Measurements from ENCODE around the gene E2F4. TPM values are rescaled to one million over a fixed set of nuclear protein-coding genes. Genes with fewer than 3 reads are reported as not detected.
A peak's percentile ranks its signal among the peaks of the same experiment; 100 is the strongest.

Gene E2F4
- total and polyA plus RNA-seq, 5 donors, result 33.9 to 42.5 (median 39.7) TPM

- H3K4me1 ChIP-seq (ENCODE audit: control insufficient read depth, insufficient read depth, low read length), result no peaks in the 10 kb centered on the region
- ATAC-seq (no peak), DNase-seq (no peak)
- H3K27me3 ChIP-seq (ENCODE audit: control insufficient read depth, insufficient read depth), result no peaks in the 10 kb centered on the region
- intact Hi-C loops (cut with DNase I), result no loop called here
- 74% methylated on average over 4 of the region's 4 CpGs for WGBS
- no peaks in the 10 kb centered on the region for H3K9me3 ChIP-seq (ENCODE audit: control insufficient read depth, low read length)
- H3K27ac ChIP-seq (ENCODE audit: low read length), result no peak overlapping the region
- H3K4me3 ChIP-seq (ENCODE audit: low read length), result no peak overlapping the region
Measured at GRCh38 chr16:67204076-67204475, 12.1 kb downstream of the E2F4 start.

- DNase-seq (no peak), ATAC-seq (no peak)
- H3K27me3 ChIP-seq (ENCODE audit: control insufficient read depth, insufficient read depth), result no peaks in the 10 kb centered on the region
- intact Hi-C loops (cut with DNase I), result no loop called here
- H3K4me3 ChIP-seq (ENCODE audit: low read length), result no peak overlapping the region
- WGBS, result 94% methylated on average over 8 of the region's 8 CpGs
- no peaks in the 10 kb centered on the region for H3K9me3 ChIP-seq (ENCODE audit: control insufficient read depth, low read length)
- no peaks in the 10 kb centered on the region for H3K4me1 ChIP-seq (ENCODE audit: control insufficient read depth, insufficient read depth, low read length)
- H3K27ac ChIP-seq (ENCODE audit: low read length), result no peak overlapping the region
Measured at GRCh38 chr16:67206129-67206837, 14.3 kb downstream of the E2F4 start.

GRCh38 chr16:67206838-67207248 lies 14.9 kb downstream of the E2F4 start:
- Histone ChIP-seq H3K27ac (ENCODE audit: low read length) (no peak overlapping the region), H3K4me1 (ENCODE audit: control insufficient read depth, insufficient read depth, low read length) (no peaks in the 10 kb centered on the region), H3K4me3 (ENCODE audit: low read length) (no peak overlapping the region), H3K9me3 (ENCODE audit: control insufficient read depth, low read length) (no peaks in the 10 kb centered on the region), H3K27me3 (ENCODE audit: control insufficient read depth, insufficient read depth) (no peaks in the 10 kb centered on the region)
- ATAC-seq, result no peak
- no peak for DNase-seq
- intact Hi-C loops (cut with DNase I), result no loop called here
- WGBS, result 96% methylated on average over 3 of the region's 3 CpGs

DNA sequence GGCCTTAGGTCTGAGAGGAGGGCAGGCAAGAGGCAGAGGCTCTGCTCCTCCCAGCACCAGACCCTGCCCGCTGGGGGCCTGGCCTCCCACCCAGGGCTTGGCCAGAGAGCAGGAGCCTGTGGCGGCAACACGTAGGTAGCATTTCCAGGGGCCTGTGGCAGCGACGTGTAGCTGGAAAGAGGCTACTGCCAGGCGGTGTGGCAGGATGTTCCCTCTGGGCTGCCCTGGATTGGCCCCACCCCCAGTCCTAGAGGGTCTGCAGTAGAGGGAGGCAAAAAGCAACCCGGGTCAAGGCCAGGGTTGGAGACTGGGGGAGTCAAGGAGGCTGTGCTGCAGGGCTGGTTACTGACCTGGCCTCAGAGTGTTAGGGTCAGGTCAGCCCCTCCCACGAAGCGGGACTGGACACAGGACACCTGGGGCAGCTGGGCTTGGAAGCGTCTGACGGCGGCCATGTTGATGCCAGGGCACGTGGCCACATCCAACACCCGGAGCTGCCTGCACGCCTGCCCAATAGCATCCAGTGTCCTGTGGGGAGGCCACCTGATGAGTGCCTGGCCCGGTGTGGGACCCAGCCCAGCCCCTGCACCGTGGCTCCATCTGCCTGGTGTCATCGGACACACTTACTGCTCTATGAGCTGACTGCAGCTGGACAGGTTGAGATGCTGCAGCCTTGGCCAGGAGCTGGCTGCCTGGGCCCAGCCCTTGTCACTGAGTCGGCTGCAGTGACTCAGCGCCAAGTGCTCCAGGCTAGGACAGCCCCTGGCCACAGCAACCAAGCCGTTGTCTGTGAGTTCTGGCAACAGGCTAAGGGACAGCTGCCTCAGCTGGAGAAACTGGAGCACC lies 15.5 kb downstream of the E2F4 start:
- WGBS, result 74% methylated on average over 21 of the region's 21 CpGs
- DNase-seq, result peak in 2 of 3 donors; percentile 51 to 59

DNA sequence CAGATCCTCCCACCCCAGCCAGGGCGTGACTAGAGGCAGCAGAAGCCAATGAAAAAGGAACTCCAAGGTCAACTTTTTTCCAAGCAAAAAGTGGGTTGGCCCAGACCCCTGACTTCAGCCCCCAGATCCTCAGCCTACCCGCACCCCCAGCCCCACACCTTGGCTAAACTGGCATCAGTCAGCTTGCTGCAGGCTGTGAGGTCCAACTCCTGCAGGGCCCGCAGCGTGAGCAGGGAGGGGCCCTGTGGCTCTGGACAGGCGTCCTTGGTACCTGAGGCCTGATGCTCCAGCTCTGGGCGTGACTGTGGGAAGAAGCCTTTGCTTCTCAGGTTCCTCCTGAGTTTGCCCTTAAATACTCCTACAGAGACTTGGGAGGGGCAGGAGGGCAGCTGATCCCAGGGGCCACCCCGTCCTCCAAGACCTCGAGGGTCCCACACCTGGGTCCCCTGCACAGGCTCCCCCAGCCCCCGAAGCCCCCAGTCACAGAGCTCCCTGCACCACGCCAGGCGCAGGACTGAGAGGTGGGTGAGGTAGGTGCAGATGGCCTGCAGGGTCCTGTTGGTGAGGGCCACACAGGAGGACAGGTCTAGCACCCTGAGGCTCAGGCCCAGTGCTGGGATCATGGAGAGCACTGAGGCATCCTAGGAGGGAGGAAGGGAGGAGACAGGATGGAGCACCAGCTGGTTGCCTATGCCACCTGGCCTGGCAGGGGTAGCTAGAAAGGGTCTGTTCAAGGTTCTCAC lies 16.4 kb downstream of the E2F4 start:
- Histone ChIP-seq H3K9me3 (ENCODE audit: control insufficient read depth, low read length) (no peaks in the 10 kb centered on the region), H3K27ac (ENCODE audit: low read length) (no peak overlapping the region), H3K4me1 (ENCODE audit: control insufficient read depth, insufficient read depth, low read length) (no peaks in the 10 kb centered on the region), H3K27me3 (ENCODE audit: control insufficient read depth, insufficient read depth) (no peaks in the 10 kb centered on the region), H3K4me3 (ENCODE audit: low read length) (no peak overlapping the region)
- intact Hi-C loops (cut with DNase I), result no loop called here
- 94% methylated on average over 11 of the region's 11 CpGs for WGBS
- peak in 2 of 3 donors; percentile 45 to 48 for DNase-seq
- ATAC-seq, result no peak

More for the DNA sequence above, 15.5 kb downstream of the E2F4 start:
- H3K9me3 ChIP-seq (ENCODE audit: control insufficient read depth, low read length), result no peaks in the 10 kb centered on the region
- no peaks in the 10 kb centered on the region for H3K27me3 ChIP-seq (ENCODE audit: control insufficient read depth, insufficient read depth)
- H3K4me1 ChIP-seq (ENCODE audit: control insufficient read depth, insufficient read depth, low read length), result no peaks in the 10 kb centered on the region
- intact Hi-C loops (cut with DNase I), result no loop called here
- no peak overlapping the region for H3K27ac ChIP-seq (ENCODE audit: low read length)
- no peak overlapping the region for H3K4me3 ChIP-seq (ENCODE audit: low read length)
- ATAC-seq, result peak in 1 of 2 donors; percentile 7

GRCh38 chr16:67209565-67209964 lies 17.6 kb downstream of the E2F4 start:
- Histone ChIP-seq H3K4me3 (ENCODE audit: low read length) (no peak overlapping the region), H3K4me1 (ENCODE audit: control insufficient read depth, insufficient read depth, low read length) (no peaks in the 10 kb centered on the region), H3K9me3 (ENCODE audit: control insufficient read depth, low read length) (no peaks in the 10 kb centered on the region), H3K27ac (ENCODE audit: low read length) (no peak overlapping the region), H3K27me3 (ENCODE audit: control insufficient read depth, insufficient read depth) (no peaks in the 10 kb centered on the region)
- WGBS, result 89% methylated on average over 8 of the region's 8 CpGs
- intact Hi-C loops (cut with DNase I), result no loop called here
- DNase-seq (peak in 2 of 3 donors; percentile 39 to 55), ATAC-seq (no peak)

- H3K4me1 ChIP-seq (ENCODE audit: control insufficient read depth, insufficient read depth, low read length), result no peaks in the 10 kb centered on the region
- WGBS, result 88% methylated on average over 25 of the region's 25 CpGs
- no peak overlapping the region for H3K4me3 ChIP-seq (ENCODE audit: low read length)
- H3K27ac ChIP-seq (ENCODE audit: low read length), result no peak overlapping the region
- H3K27me3 ChIP-seq (ENCODE audit: control insufficient read depth, insufficient read depth), result no peaks in the 10 kb centered on the region
- ATAC-seq, result no peak
- intact Hi-C loops (cut with DNase I), result no loop called here
- H3K9me3 ChIP-seq (ENCODE audit: control insufficient read depth, low read length), result no peaks in the 10 kb centered on the region
- DNase-seq, result peak in 2 of 3 donors; percentile 46 to 50
Measured at GRCh38 chr16:67210069-67210937, 18.3 kb downstream of the E2F4 start.

DNA sequence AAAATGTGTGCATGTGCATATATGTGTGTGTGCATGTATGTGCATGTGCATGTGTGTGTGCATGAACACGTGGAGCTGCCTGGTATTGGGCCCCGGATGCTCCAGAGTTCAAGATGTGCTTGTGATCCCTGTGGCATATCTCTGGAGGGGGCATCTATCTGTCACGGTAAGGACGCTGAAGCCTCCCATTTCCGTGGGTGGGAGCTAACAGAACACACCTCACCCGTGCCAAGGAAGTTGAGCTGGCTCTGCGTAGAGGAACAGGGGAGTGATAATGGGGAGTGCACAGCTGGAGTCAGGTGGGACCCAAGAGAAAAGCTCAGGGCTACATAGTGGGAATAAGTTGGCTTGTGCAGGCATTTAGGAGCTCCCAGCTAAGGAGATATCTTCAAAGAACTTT lies 19.7 kb downstream of the E2F4 start:
- Histone ChIP-seq H3K4me1 (ENCODE audit: control insufficient read depth, insufficient read depth, low read length) (peaks cover 6% of the 10 kb centered on the region), H3K9me3 (ENCODE audit: control insufficient read depth, low read length) (no peaks in the 10 kb centered on the region), H3K4me3 (ENCODE audit: low read length) (no peak overlapping the region), H3K27ac (ENCODE audit: low read length) (no peak overlapping the region), H3K27me3 (ENCODE audit: control insufficient read depth, insufficient read depth) (no peaks in the 10 kb centered on the region)
- DNase-seq (no peak), ATAC-seq (no peak)
- 62% methylated on average over 7 of the region's 7 CpGs for WGBS
- intact Hi-C loops (cut with DNase I), result no loop called here

DNA sequence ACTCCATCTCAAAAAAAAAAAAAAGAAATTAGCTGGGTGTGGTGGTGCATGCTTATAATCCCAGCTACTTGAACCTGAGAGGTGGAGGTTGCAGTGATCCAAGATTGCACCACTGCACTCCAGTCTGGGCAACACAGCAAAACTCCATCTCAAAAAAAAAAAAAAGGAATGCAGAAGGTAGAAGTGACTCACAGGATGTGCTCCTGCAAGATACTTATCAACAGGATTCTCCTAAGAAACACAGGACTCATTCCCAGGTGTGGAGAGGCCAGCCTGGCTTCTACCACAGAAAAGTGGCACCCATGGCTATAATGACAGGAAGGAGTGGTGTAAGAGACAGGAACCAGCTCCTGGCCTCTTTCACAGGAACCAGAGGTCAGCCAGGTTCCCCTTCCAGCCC lies 20.8 kb downstream of the E2F4 start:
- intact Hi-C loops (cut with DNase I), result no loop called here
- ATAC-seq (no peak), DNase-seq (peak in 1 of 3 donors; percentile 0)
- Histone ChIP-seq H3K27ac (ENCODE audit: low read length) (no peak overlapping the region), H3K9me3 (ENCODE audit: control insufficient read depth, low read length) (no peaks in the 10 kb centered on the region), H3K27me3 (ENCODE audit: control insufficient read depth, insufficient read depth) (no peaks in the 10 kb centered on the region), H3K4me3 (ENCODE audit: low read length) (no peak overlapping the region), H3K4me1 (ENCODE audit: control insufficient read depth, insufficient read depth, low read length) (peaks cover 14% of the 10 kb centered on the region)

GRCh38 chr16:67213197-67214019 lies 21.5 kb downstream of the E2F4 start:
- intact Hi-C loops (cut with DNase I), result no loop called here
- WGBS, result 80% methylated on average over 8 of the region's 8 CpGs
- no peak overlapping the region for H3K27ac ChIP-seq (ENCODE audit: low read length)
- DNase-seq, result peak in 1 of 3 donors; percentile 12
- H3K27me3 ChIP-seq (ENCODE audit: control insufficient read depth, insufficient read depth), result no peaks in the 10 kb centered on the region
- no peak for ATAC-seq
- peaks cover 14% of the 10 kb centered on the region for H3K4me1 ChIP-seq (ENCODE audit: control insufficient read depth, insufficient read depth, low read length)
- no peak overlapping the region for H3K4me3 ChIP-seq (ENCODE audit: low read length)
- no peaks in the 10 kb centered on the region for H3K9me3 ChIP-seq (ENCODE audit: control insufficient read depth, low read length)
